Activated CD8-positive, alpha-beta memory T cell treated with anti-CD3 and anti-CD28 coated beads, Interleukin-2, amount 50 U/mL, for 48 hours (primary cell): ENCODE data around the gene PPP5C.
"Not testable (repeated sequence)": the region's sequence is repeated elsewhere in the genome, so short reads cannot be mapped to it uniquely, and the experiment has no call there.

Experiments
- DNase-seq: peaks from one replicate; pipeline ENCODE4 v3.0.0-alpha.2; 2020

The PPP5C gene

DNA sequence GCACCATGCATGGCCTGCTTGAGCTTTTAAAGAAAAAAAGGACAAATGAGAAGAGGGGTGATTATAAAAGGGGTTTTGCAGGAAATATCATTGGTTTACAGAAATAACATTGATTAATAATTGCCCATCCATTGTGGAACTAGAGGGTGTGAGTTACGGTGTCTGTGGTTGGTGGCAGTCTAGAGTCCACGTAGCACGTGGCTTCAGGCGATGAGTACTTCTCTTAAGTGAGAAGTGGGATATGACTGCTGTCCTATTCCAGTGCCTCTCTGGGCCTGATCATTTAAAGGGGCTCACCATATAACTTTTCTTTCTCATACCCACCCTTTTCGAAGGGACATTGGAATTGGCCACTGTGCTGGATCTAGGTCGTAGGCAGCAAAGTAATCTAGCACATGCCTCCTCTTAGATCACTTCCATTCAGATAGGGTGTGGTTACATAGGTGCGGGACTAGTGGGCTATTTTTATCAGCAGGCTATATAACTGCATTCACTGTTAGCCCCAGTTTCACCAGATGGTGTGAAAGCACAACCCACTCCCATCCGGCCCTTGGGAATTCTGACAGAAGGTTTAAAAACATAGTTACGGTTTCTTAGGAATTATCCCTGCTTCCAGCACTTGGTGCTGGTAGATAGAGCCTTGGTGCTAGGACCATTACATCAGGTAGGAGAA is 19.9 kb downstream of the PPP5C start:
- DNase-seq = no peak

DNA sequence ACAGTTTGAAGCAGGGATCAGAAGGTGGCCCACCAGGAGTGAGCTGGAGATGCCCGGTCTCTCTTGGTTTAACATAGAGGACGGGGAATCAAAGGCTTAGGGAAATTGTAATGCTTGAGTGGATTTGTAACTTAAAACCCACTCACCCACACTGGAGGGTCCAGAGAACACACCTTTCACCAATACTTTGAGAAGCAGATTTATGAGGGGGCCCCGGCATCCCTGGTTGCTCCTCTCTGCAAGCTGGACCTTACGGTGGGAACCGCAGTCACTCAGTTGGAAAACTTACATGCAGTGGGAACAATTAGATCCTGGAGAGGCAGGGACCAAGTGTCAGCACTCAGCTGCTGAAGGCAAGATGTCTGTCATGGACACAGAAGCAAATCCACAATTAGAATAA is 20.5 kb downstream of the PPP5C start:
- no peak for DNase-seq

DNA sequence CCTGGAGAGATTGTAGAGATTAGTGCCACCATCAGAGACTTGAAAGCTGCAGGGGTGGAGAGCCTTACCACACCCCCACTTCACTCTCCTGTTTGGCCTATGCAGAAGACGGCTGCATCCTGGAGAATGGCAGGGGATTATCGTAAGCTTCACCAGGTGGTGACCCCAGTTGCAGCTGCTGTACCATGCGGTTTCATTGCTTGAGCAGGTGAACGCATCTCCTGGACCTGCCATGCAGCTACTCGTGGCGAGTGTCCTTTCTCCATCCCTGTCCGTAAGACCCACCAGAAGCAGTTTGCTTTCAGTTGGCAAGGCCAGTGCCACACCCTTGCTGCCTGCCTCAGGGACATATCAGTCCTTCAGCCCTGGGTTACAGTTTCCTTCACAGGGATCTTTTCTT is 21.2 kb downstream of the PPP5C start:
- DNase-seq = no peak

GRCh38 chr19:46369817-46370216 is 22.9 kb downstream of the PPP5C start:
- no peak for DNase-seq

GRCh38 chr19:46371371-46371901 is 24.5 kb downstream of the PPP5C start:
- DNase-seq = no peak

DNA sequence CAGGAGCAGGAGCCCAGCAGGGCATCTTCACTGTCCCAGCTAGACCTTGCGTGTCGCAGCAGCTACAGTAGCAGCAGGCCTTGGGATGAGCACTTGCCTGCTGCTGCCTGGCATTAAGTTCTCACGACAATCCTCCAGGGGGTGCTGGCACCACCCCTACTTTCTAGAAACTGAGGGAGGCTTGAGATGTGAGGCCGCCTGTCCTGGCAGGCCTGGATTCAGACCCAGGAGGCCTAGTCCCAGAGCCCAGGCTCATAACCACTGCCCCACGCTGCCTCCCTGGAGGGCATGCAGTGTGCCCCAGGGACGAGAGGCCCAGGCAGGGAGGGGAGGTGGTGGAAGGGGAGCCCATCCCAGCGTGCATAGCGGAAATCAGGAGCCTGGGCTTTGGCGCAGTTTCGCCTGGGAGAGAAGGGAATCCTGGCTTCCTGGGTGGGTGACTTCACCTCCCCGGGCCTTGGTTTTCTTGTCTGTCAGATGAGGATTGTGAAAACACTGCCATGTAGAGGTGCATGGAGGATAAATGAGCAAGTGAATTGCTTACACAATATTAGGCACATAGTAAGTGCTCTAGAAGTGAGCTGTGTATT is 26.1 kb downstream of the PPP5C start:
- no peak for DNase-seq

- peak; percentile 46 for DNase-seq
These were observed 26.8 kb downstream of the PPP5C start for GRCh38 chr19:46373491-46374359.

DNA sequence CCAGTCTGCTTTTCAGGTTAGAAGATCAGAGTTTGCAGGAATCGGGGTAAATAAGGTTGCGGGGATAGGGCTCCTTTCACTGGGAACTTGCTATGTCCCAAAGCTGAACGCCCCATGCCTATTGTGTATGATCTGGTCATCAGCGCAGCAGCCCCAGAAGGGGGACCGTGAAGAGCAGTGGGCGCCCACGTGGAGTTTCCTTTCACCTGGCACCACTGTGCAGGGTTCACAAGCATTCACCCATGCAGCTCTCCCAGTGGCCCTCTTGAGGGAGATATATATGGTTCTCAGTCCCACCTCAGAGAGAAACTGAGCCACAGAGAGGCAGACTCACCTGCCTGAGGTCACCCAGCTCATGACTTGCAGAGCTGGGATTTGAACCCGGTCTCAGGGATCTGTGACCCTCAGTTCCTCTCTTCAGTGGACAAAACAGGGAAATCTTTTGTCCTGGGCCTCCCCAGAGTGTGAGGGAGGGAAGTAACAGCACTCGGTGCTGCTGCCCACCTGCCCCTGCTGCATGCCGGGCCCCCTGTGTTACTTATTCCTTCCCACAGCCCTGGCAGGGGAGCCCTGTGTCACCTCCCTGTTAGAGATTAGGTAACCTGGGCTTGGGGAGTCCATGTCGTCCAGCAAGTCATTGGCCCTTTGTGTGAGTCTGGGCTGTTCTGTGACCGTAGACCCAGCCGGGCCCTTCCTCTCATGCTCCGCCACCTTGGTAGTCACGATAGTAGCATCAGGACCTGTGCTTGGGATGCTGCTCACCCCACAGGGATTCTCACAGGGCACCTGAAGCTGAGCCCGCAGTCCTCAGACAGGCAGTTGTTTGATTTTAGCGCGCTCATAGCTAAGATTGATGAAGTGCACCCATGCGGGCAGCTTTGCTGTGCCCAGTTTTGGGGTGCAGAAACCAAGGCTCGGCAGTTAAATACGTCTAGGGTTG is 27.9 kb downstream of the PPP5C start:
- DNase-seq = peak; percentile 38

- DNase-seq = not testable (repeated sequence)
These were observed 28.7 kb downstream of the PPP5C start for GRCh38 chr19:46375476-46376067.

GRCh38 chr19:46376241-46377153 is 29.6 kb downstream of the PPP5C start:
- DNase-seq = peak; percentile 34

- DNase-seq = no peak
These were observed 31.4 kb downstream of the PPP5C start for GRCh38 chr19:46378268-46378667.

DNA sequence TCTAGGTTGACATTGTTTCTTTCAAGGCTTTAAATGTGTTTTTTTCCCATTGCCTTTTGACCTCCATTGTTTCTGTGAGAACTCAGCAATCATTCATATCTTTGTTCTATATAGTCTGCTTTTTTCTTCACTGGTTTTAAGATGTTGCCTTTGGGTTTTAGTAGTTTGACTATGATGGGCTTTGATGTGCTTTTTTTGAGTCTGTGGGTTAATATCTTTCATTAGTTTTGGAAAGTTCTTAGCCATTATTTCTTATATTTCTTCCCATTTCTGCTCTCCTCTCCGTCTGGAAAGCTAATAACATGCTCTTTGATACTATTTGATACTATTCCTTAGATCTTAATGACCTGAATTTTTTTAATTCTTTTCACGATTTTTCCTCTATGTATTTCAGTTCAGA is 33.8 kb downstream of the PPP5C start:
- DNase-seq = no peak

GRCh38 chr19:46381346-46381745 is 34.5 kb downstream of the PPP5C start:
- no peak for DNase-seq

DNA sequence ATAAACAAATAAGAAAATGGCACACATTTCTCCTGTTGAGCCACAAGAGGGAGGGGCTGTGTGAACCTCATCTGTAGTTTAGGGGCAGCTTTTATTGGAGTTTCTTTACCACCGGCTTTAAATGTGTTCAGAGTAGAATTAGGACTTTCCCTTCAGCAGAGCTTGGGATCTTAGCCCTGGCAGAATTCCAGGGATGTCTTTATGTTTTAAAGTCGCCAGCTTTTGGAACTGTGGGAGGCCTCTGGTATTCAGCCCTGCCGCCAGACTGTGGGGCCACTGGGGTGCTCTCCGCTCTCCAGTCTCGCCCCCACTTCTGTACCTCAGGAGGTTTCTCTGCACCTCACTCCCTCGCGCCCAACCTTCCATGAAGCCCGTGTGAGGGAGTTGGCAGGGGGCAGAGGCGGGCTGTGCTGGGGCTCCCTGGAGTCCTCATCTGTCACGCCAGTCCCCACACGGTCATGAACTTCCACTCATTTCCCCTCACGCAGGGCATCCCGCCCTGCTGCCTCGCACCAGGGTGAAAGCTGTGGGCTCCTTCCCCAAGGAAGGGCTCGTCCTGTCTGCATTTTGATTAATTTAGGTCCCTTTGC is 35.0 kb downstream of the PPP5C start:
- no peak for DNase-seq

GRCh38 chr19:46383171-46383815 is 36.4 kb downstream of the PPP5C start:
- peak; percentile 18 for DNase-seq

GRCh38 chr19:46383846-46384245 is 37.0 kb downstream of the PPP5C start:
- peak; percentile 29 for DNase-seq

DNA sequence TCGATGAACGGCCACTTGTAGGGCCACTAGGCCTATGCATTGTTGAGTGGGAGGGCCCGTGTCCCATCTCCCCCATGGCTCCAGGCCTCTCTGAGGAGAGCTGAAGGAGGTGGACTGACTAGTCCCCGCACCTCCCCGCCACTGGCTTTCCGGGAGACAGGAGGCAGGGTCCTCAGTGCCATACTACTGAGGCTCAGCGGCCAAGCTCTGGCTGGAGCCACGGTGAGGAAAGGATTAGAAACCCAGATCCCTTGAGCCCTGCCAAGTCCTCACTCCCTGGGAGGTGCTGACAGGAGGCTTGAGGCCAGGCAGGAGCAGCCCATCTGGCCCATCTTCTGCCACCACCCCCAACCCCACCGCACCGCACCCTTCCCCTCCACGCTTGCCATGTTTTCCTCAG is 37.5 kb downstream of the PPP5C start:
- peak; percentile 39 for DNase-seq

DNA sequence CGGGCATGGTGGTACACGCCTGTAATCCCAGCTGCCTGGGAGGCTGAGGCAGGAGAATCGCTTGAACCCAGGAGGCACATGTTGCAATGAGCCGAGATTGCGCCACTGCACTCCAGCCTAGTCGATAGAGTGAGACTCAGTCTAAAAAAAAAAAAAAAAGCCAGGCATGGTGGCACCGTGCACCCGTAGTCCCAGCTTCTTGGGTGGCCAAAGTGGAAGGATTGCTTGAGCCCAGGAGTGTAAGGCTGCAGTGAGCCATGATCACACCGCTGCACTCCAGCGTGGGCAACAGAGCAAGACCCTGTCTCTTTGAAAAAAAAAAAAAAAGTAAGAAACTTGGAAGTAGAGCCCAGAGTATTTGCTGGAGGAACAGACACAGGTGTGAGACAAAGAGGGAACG is 38.7 kb downstream of the PPP5C start:
- DNase-seq = peak; percentile 7

- no peak for DNase-seq
These were observed 39.3 kb downstream of the PPP5C start for GRCh38 chr19:46386151-46386550.
